HEK293 (cell line): ENCODE measurements around the gene WDR75.

Source experiments
- CTCF ChIA-PET: fragments of 350-600 bp; formaldehyde crosslinking; extraction: SDS; loops from one replicate; lab custom pipeline; 2021; ENCODE audit warnings: antibody characterized with exemption; lab: Yijun Ruan, JAX
- POLR2A ChIA-PET: fragments of 300-600 bp; formaldehyde crosslinking; extraction: SDS; loops from one replicate; lab custom pipeline; 2020; ENCODE audit warnings: antibody characterized with exemption, inconsistent platforms; lab: Yijun Ruan, JAX
- H3K27ac ChIP-seq: fragments of 200-500 bp; sonication (Bioruptor generic); 2 replicates; pipeline ENCODE4 v1.5.1; 2014; ENCODE audit warnings: low read depth, low read length, control low read depth, inconsistent platforms; ENCODE audit errors: extremely low read depth
- H3K36me3 ChIP-seq, 2 experiments: fragments of 200-500 bp in 1 of 2; sonication (Bioruptor generic) in 1 of 2; 1 replicate in 1 of 2; 2 replicates in 1 of 2; pipeline ENCODE4 v1.5.1; 2014 to 2017; ENCODE audit warnings: inconsistent platforms in 2 of 2, low read length in 2 of 2; ENCODE audit not compliant: control insufficient read depth in 2 of 2, insufficient read depth in 1 of 2
- H3K4me1 ChIP-seq: fragments of 200-500 bp; sonication (Bioruptor generic); 2 replicates; pipeline ENCODE4 v1.5.1; 2014; ENCODE audit warnings: mild to moderate bottlenecking, low read length, inconsistent platforms; ENCODE audit not compliant: control insufficient read depth, insufficient read depth
- H3K4me3 ChIP-seq: 2 replicates; pipeline ENCODE4 v1.5.1; 2011; ENCODE audit warnings: low read depth, mild to moderate bottlenecking, control low read depth, low read length, moderate library complexity
- H3K9me3 ChIP-seq: fragments of 200-500 bp; sonication (Bioruptor generic); 2 replicates; pipeline ENCODE4 v1.5.1; 2014; ENCODE audit warnings: low read depth, low read length, inconsistent platforms; ENCODE audit not compliant: control insufficient read depth, insufficient read depth
- EGR2 ChIP-seq: fragments of 450-650 bp; formaldehyde crosslinking; IDR thresholded peaks from 2 replicates; pipeline ENCODE4 v1.5.1; 2016; ENCODE audit warnings: low read depth, missing biosample characterization, missing genetic modification characterization
- GFI1B ChIP-seq: fragments of 450-650 bp; formaldehyde crosslinking; IDR thresholded peaks from 2 replicates; pipeline ENCODE4 v1.5.1; 2016; ENCODE audit warnings: missing biosample characterization, missing genetic modification characterization
- HIC1 ChIP-seq: fragments of 450-650 bp; formaldehyde crosslinking; IDR thresholded peaks from 2 replicates; pipeline ENCODE4 v1.5.1; 2016; ENCODE audit warnings: missing biosample characterization, missing genetic modification characterization
- IKZF3 ChIP-seq: fragments of 450-650 bp; IDR thresholded peaks from 2 replicates; pipeline ENCODE4 v1.5.0; 2018; ENCODE audit warnings: missing biosample characterization, mild to moderate bottlenecking, missing genetic modification characterization, moderate library complexity
- KLF7 ChIP-seq: fragments of 450-650 bp; formaldehyde crosslinking; IDR thresholded peaks from 2 replicates; pipeline ENCODE4 v1.5.1; 2016; ENCODE audit warnings: missing biosample characterization, missing genetic modification characterization, borderline replicate concordance
- REPIN1 ChIP-seq: fragments of 450-650 bp; formaldehyde crosslinking; IDR thresholded peaks from 2 replicates; pipeline ENCODE4 v1.5.1; 2017; ENCODE audit warnings: missing biosample characterization, missing genetic modification characterization, low read depth
- TSHZ1 ChIP-seq: fragments of 450-650 bp; formaldehyde crosslinking; IDR thresholded peaks from 2 replicates; pipeline ENCODE4 v1.5.1; 2016; ENCODE audit warnings: missing biosample characterization, missing genetic modification characterization, borderline replicate concordance
- ZBTB10 ChIP-seq: fragments of 450-650 bp; formaldehyde crosslinking; IDR thresholded peaks from 2 replicates; pipeline ENCODE4 v1.5.1; 2016; ENCODE audit warnings: missing biosample characterization, missing genetic modification characterization
- ZFP3 ChIP-seq: fragments of 450-650 bp; formaldehyde crosslinking; IDR thresholded peaks from 2 replicates; pipeline ENCODE4 v1.5.1; 2016; ENCODE audit warnings: low read depth, missing biosample characterization, missing genetic modification characterization
- ZNF266 ChIP-seq: fragments of 450-650 bp; formaldehyde crosslinking; IDR thresholded peaks from 2 replicates; pipeline ENCODE4 v1.5.1; 2016; ENCODE audit warnings: missing biosample characterization, missing genetic modification characterization, low read depth
- ZNF280D ChIP-seq: fragments of 450-650 bp; formaldehyde crosslinking; IDR thresholded peaks from 2 replicates; pipeline ENCODE4 v1.5.1; 2016; ENCODE audit warnings: missing biosample characterization, missing genetic modification characterization
- ZNF404 ChIP-seq: fragments of 450-650 bp; formaldehyde crosslinking; IDR thresholded peaks from 2 replicates; pipeline ENCODE4 v1.5.1; 2017; ENCODE audit warnings: missing biosample characterization, missing genetic modification characterization
- ZNF555 ChIP-seq: fragments of 450-650 bp; formaldehyde crosslinking; conservative IDR thresholded peaks from 2 replicates; pipeline ENCODE4 v1.5.1; 2017; ENCODE audit warnings: missing biosample characterization, mild to moderate bottlenecking, missing genetic modification characterization, inconsistent platforms
- ZNF639 ChIP-seq: fragments of 450-650 bp; formaldehyde crosslinking; IDR thresholded peaks from 2 replicates; pipeline ENCODE4 v1.5.1; 2016; ENCODE audit warnings: missing biosample characterization, missing genetic modification characterization
- ZNF645 ChIP-seq: fragments of 450-650 bp; formaldehyde crosslinking; IDR thresholded peaks from 2 replicates; pipeline ENCODE4; 2016; ENCODE audit warnings: missing biosample characterization, missing genetic modification characterization
- ZNF654 ChIP-seq: fragments of 450-650 bp; formaldehyde crosslinking; IDR thresholded peaks from 2 replicates; pipeline ENCODE4 v1.5.1; 2016; ENCODE audit warnings: low read depth, missing biosample characterization, missing genetic modification characterization

The WDR75 gene

GRCh38 chr2:189524746-189525145 is 83.5 kb downstream of the WDR75 start:
- ChIA-PET POLR2A (no interaction called here), CTCF (no interaction called here)
- no peaks in the 10 kb centered on the region for H3K36me3 ChIP-seq
- no peaks in the 10 kb centered on the region; the same call in 1 of the 2 replicates for H3K4me1 ChIP-seq
- H3K9me3 ChIP-seq: no peaks in the 10 kb centered on the region
- no peak overlapping the region for H3K4me3 ChIP-seq
- TF ChIP-seq ZNF280D (tag by site-specific recombination): no peak
- no peak for TF ChIP-seq ZNF404
- TF ChIP-seq KLF7 (tag by site-specific recombination): no peak
- no peak for TF ChIP-seq REPIN1 (tag by site-specific recombination)
- TF ChIP-seq ZFP3 (tag by site-specific recombination): no peak
- no peak for TF ChIP-seq ZNF645 (tag by site-specific recombination)
- no peak for TF ChIP-seq TSHZ1 (tag by site-specific recombination)
- TF ChIP-seq HIC1 (tag by site-specific recombination): no peak
- TF ChIP-seq GFI1B: no peak
- no peak for TF ChIP-seq ZNF654 (tag by site-specific recombination)
- TF ChIP-seq ZNF266 (tag by site-specific recombination): no peak
- TF ChIP-seq ZBTB10 (tag by site-specific recombination): no peak
- no peak for TF ChIP-seq ZNF555
- TF ChIP-seq EGR2 (tag by site-specific recombination): no peak
- TF ChIP-seq ZNF639: no peak
- TF ChIP-seq IKZF3 (tag by site-specific recombination): no peak
- TF ChIP-seq, all 188 proteins: peak for 0
- no peak overlapping the region for H3K27ac ChIP-seq
